Measurements from ENCODE around the gene FARP2. TPM values are rescaled to one million over a fixed set of nuclear protein-coding genes. Genes with fewer than 3 reads are reported as not detected.
A peak's percentile ranks its signal among the peaks of the same experiment; 100 is the strongest.

Gene FARP2, protein sequence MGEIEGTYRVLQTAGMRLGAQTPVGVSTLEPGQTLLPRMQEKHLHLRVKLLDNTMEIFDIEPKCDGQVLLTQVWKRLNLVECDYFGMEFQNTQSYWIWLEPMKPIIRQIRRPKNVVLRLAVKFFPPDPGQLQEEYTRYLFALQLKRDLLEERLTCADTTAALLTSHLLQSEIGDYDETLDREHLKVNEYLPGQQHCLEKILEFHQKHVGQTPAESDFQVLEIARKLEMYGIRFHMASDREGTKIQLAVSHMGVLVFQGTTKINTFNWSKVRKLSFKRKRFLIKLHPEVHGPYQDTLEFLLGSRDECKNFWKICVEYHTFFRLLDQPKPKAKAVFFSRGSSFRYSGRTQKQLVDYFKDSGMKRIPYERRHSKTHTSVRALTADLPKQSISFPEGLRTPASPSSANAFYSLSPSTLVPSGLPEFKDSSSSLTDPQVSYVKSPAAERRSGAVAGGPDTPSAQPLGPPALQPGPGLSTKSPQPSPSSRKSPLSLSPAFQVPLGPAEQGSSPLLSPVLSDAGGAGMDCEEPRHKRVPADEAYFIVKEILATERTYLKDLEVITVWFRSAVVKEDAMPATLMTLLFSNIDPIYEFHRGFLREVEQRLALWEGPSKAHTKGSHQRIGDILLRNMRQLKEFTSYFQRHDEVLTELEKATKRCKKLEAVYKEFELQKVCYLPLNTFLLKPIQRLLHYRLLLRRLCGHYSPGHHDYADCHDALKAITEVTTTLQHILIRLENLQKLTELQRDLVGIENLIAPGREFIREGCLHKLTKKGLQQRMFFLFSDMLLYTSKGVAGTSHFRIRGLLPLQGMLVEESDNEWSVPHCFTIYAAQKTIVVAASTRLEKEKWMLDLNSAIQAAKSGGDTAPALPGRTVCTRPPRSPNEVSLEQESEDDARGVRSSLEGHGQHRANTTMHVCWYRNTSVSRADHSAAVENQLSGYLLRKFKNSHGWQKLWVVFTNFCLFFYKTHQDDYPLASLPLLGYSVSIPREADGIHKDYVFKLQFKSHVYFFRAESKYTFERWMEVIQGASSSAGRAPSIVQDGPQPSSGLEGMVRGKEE
- 10 to 100 TPM; 24.4 to 35.6 (median 29.5) TPM for polyA plus RNA-seq (ENCODE audit: low read depth in 6 of 6)

DNA sequence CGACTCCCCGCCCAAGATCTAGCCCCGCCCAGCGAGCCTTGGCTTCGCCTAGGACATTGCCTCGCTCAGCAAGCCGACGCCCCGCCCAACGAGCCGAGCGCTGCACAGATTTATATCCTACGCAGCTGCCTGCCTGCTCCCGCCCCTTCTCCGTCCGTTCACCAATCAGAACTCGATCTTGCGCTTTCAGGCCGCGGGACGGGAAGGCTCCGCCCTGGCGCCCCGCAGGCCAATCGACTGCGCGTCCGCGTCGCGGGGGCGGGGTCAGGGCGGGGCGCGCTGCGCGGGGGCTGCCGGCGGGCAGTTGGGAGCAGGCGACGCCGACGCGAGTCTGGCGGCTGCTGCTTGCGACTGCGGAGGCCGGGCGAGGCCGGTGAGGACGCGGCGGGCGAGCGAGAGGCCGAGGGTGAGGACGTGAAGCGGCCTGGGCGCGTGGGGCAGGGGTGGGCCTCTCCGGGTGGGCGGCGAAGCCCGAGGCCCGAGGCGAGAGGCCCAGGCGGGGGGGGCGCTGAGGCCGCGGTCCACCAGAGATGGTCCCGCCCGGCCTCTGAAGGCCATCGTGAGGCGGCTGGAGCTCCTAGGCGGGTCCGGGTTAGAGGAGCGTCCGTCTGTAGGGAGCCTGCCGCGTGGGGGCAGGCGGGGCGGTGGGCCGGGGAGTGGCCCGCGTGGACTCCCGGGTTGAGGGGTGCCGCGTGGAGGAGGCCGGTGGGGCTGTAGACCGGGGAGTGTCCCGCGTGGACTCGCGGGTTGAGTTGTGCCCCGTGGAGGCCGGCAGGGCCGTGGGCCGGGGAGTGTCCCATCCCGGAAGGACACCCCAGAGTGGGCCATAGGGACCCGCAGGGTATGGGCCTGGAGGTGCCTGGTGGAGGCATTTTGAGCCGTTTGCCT, at the start of gene FARP2:
FARP2 (plus strand) TSS at position 303 of the 888 bp plus-strand sequence. CDS start 16,823 bp downstream, outside the sequence.
- Mint-ChIP-seq H3K4me1 (peaks cover 31 to 45% (median 43%) of the 10 kb centered on the region in 3 donors), H3K36me3 (no peaks in the 10 kb centered on the region), H3K4me3 (peak within 1 kb of the TSS; percentile 75 to 95 (median 92)), H3K9me3 (no peaks in the 10 kb centered on the region), H3K27ac (peak within 1 kb of the TSS; percentile 78 to 99 (median 94)), H3K27me3 (no peaks in the 10 kb centered on the region)
- DNase-seq (peak; percentile 97), ATAC-seq (ENCODE audit: low read depth in 2 of 2) (peak; percentile 84 to 89)

DNA sequence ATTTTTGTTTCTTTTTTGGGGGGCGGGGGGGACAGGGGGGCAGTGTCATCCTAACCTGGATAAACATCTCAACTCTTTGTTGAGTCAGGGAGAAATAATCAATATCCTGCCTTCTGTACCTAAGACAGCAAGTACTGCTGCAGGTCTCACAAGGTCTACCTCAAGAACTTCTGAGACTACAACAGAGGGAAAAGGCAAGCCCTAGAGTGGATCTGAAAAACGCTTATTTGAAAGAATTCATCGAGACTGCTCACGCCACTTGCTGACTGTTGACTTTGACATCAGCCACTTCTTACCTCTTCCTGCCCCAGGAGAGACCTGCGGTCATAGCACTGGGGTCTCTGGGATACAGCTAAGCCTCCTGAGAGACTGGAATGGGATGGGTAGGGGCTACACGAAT, 49.0 kb upstream of the FARP2 start:
- Mint-ChIP-seq H3K4me3 (no peak overlapping the region), H3K27ac (peak overlapping the region in 2 of 6 donors; percentile 60 to 68), H3K4me1 (peaks cover 51 to 89% (median 77%) of the 10 kb centered on the region in 3 donors), H3K36me3 (no peaks in the 10 kb centered on the region), H3K27me3 (no peaks in the 10 kb centered on the region), H3K9me3 (no peaks in the 10 kb centered on the region)
- ATAC-seq (ENCODE audit: low read depth in 2 of 2) (no peak), DNase-seq (no peak)

DNA sequence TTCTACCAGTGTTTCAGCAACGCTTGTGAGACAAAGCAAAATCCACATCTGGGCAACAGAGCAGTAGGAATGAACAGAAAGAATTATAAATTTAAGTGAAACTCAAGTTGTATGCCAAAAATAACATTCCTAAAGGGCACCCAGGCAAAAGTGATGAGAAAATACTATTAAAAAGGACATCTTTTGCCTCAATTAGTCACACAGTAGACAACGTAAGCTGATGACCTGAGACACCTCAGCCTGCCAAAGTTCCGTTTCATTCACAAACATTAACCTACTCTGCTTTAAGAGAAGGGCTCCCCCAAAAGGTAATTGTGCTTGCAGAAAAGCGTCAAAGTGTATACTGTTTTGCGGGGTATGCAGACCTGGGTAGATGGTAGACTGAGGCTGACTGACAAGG, 47.8 kb upstream of the FARP2 start:
- H3K4me1 Mint-ChIP-seq, result peaks cover 47 to 86% (median 74%) of the 10 kb centered on the region in 3 donors

DNA sequence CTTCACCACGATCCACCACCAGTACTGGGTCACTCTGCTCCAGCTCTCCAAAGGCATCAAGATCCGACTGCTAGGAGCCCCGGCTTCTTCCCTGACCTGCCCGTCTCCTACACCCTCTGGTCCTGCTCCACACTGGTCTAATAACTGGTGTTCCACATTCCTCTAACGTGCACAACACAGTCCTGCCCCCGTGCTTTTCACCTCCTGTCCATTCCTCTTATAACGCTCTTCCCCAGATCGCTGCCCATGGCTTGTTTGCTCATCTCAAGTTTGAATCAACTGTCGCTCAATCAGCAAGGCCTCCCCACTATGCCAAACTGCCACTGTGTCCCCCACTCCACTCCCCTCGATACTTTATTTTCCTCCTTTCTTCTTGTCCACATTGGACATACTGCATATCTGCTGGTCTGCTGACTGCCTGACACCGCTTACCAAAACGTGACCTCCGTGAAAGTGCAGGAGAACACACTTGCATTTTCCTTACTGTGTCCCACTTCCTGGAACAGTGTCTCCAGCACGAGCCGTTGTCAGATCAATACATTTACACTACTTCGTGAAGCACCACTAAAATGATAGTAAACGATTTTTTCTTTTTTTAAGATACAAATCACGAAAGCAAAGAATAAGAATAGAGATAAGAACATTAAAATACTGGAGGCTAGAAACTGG, 47.1 kb upstream of the FARP2 start:
- H3K9me3 Mint-ChIP-seq, result no peaks in the 10 kb centered on the region
- H3K36me3 Mint-ChIP-seq, result no peaks in the 10 kb centered on the region
- no peak for ATAC-seq (ENCODE audit: low read depth in 2 of 2)
- H3K27me3 Mint-ChIP-seq, result no peaks in the 10 kb centered on the region
- H3K27ac Mint-ChIP-seq, result peak overlapping the region in 5 of 6 donors; percentile 14 to 97 (median 73)
- no peak for DNase-seq
- H3K4me1 Mint-ChIP-seq, result peaks cover 49 to 86% (median 75%) of the 10 kb centered on the region in 3 donors
- H3K4me3 Mint-ChIP-seq, result peak overlapping the region in 1 of 8 donors; percentile 87

More for the DNA sequence above, 47.8 kb upstream of the FARP2 start:
- H3K4me3 Mint-ChIP-seq, result no peak overlapping the region
- no peaks in the 10 kb centered on the region for H3K9me3 Mint-ChIP-seq
- ATAC-seq (ENCODE audit: low read depth in 2 of 2) (no peak), DNase-seq (no peak)
- H3K36me3 Mint-ChIP-seq, result no peaks in the 10 kb centered on the region
- no peaks in the 10 kb centered on the region for H3K27me3 Mint-ChIP-seq
- peak overlapping the region in 2 of 6 donors; percentile 42 to 56 for H3K27ac Mint-ChIP-seq

DNA sequence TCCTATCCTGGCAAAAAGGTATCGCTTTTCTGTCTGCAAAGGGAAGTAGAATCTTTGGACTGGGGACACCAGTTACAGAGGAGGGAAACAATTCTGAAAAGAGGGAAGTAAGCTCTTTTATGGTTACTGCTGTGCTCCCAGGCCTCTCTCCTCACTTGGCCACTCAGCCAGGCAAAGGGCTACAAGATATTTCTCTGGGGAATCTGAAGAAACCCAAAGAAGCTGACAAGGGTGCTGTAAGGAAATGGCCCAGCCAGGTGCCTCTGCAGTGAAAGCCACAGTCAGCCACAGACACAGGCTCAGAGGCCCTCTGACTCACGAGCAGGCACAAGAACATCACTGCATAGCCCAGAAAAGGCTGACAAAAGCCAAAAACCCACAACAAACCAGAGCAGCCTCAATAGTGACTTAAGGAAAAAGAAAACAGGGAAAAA, 46.4 kb upstream of the FARP2 start:
- H3K36me3 Mint-ChIP-seq, result no peaks in the 10 kb centered on the region
- peak; percentile 65 for DNase-seq
- no peaks in the 10 kb centered on the region for H3K27me3 Mint-ChIP-seq

DNA sequence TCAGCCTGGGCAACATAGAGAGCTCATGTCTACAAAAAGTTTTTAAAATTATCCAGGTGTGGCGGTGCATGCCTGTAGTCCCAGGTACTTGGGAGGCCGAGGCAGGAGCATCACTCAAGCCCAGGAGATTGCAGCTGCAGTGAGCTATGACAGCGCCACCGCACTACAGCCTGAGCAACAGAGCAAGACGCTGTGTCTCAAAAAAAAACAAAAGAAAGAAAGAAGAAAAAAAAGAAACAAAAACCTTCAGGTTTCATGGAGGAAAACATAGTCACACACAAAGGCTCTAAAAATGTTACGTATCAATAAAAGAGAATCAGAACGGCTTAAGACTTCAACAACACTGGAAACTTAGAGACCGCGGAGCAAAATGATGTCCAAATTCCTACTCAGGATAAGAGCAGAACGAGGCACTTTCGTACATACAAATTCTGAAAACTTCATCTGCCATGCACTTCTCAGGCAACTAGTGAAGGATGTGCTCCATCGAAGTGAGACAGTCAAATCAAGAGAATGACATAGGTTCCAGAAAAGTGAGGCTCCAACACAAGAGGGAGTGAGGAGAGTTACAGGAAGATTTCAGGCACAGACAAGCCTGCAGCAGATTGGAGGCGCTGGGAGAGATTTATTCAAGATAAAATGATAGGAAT, 45.0 kb upstream of the FARP2 start:
- H3K4me1 Mint-ChIP-seq, result peaks cover 53 to 70% (median 64%) of the 10 kb centered on the region in 3 donors
- H3K9me3 Mint-ChIP-seq, result peaks cover 0 to 2% (median 0%) of the 10 kb centered on the region in 7 donors
- peak overlapping the region in 5 of 6 donors; percentile 12 to 96 (median 88) for H3K27ac Mint-ChIP-seq
- H3K27me3 Mint-ChIP-seq, result no peaks in the 10 kb centered on the region
- DNase-seq (no peak), ATAC-seq (ENCODE audit: low read depth in 2 of 2) (no peak)
- no peaks in the 10 kb centered on the region for H3K36me3 Mint-ChIP-seq
- peak overlapping the region; percentile 16 to 86 (median 66) for H3K4me3 Mint-ChIP-seq

More for the DNA sequence above, 46.4 kb upstream of the FARP2 start:
- peak overlapping the region; percentile 69 to 90 (median 74) for H3K4me3 Mint-ChIP-seq
- H3K27ac Mint-ChIP-seq, result peak overlapping the region; percentile 68 to 97 (median 93)
- no peaks in the 10 kb centered on the region for H3K9me3 Mint-ChIP-seq
- peaks cover 53 to 82% (median 74%) of the 10 kb centered on the region in 3 donors for H3K4me1 Mint-ChIP-seq
- peak; percentile 77 for ATAC-seq (ENCODE audit: low read depth in 2 of 2)

DNA sequence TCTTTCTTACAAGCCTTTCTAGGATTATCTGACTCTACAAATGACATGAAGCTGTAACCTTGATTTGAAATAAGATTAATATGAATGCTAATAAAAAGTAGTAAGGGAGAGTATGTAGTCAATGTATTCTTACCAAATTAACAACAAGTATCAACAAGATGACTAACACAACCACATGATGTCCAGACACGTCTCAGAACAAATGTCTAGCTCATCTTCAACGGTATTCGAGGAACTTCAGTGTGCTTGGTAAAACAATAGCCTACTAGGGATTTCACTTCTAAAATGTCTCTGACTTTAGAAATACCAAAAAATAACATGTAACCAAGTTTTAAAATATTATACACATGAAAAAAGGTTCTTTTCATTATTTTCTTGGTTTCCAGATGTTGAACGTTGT, 44.0 kb upstream of the FARP2 start:
- peak overlapping the region in 1 of 6 donors; percentile 56 for H3K27ac Mint-ChIP-seq

DNA sequence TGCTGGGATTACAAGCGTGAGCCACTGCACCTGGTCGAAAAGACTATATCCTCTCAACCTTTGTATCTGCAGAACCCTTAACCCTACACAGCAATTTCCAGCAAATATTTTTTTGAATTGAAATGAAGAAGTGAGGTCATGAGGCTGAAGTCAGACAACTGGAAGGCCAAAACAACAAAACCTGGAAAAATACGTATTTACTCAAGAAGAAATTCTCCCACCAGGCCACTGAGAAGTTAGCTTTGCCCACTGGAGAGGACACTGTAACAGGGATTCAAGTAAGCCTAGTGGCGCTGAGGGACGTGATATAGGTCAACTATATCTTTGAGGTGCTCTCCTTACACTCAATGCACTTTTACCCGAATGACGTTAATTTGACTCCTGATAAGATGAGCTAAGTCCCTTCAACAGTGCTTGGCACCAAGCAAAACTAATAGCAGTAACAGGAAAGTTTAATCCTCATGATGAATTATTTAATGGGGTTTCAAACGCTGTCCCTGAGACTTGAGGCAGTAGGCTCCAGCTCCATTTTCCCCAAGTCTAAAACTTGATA, 42.5 kb upstream of the FARP2 start:
- peaks cover 0 to 2% (median 0%) of the 10 kb centered on the region in 7 donors for H3K9me3 Mint-ChIP-seq
- peaks cover 70 to 76% (median 75%) of the 10 kb centered on the region in 3 donors for H3K4me1 Mint-ChIP-seq
- no peaks in the 10 kb centered on the region for H3K36me3 Mint-ChIP-seq
- H3K27me3 Mint-ChIP-seq, result no peaks in the 10 kb centered on the region
- peak overlapping the region in 2 of 6 donors; percentile 76 to 100 for H3K27ac Mint-ChIP-seq
- H3K4me3 Mint-ChIP-seq, result peak overlapping the region in 5 of 8 donors; percentile 85 to 100 (median 93)
- DNase-seq (no peak), ATAC-seq (ENCODE audit: low read depth in 2 of 2) (no peak)

More for the DNA sequence above, 44.0 kb upstream of the FARP2 start:
- Mint-ChIP-seq H3K4me3 (peak overlapping the region in 2 of 8 donors; percentile 7 to 80), H3K36me3 (no peaks in the 10 kb centered on the region), H3K27me3 (no peaks in the 10 kb centered on the region), H3K9me3 (peaks cover 0 to 2% (median 0%) of the 10 kb centered on the region in 7 donors), H3K4me1 (peaks cover 62 to 70% (median 68%) of the 10 kb centered on the region in 3 donors)
- ATAC-seq (ENCODE audit: low read depth in 2 of 2) (no peak), DNase-seq (no peak)

DNA sequence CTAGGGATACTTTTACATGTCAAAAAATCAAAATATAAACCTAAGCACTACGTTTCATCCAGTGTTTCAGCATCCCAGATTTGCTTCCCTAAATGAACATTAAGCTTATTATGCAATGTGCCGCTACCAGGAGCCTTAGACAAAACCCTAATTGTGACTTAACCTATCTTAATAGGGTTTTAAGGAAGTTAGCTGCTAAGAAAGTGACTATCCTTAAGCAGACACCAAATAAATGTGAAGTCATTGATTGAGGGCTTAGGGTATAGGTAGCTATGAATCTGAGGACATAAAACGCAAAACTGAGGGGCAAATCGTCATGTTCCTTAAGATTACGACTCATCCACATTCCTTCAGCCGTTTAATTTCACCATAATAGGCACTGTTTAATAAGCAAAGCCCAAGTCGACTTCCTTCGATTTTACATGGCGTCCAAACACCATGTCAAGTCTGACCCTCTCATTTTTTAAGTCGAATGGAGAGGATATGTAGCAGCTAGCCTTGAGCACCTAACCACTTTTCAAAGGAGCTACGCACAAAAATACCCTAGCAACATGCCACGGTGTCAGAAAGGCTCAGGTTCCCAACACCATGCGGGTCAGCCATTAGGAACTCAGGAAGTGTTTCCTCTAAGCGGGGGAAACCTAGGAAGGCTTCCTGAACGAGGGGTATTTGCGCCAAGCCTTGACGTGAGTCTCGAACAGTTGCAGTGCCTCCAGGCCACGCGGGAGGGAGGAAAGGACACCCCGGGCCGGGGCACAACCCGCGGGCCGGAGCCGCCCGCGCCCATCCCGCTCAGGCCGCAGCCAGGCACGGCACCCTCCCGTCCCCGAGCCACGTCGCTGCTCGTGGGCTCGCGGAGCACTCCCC, 41.6 kb upstream of the FARP2 start:
- ATAC-seq (ENCODE audit: low read depth in 2 of 2), result no peak
- Mint-ChIP-seq H3K27me3 (no peaks in the 10 kb centered on the region), H3K4me1 (peaks cover 67 to 73% (median 73%) of the 10 kb centered on the region in 3 donors), H3K9me3 (peaks cover 0 to 2% (median 0%) of the 10 kb centered on the region in 7 donors), H3K27ac (peak overlapping the region; percentile 87 to 100 (median 96)), H3K4me3 (peak overlapping the region; percentile 91 to 100 (median 99)), H3K36me3 (no peaks in the 10 kb centered on the region)
- DNase-seq, result peak; percentile 16

DNA sequence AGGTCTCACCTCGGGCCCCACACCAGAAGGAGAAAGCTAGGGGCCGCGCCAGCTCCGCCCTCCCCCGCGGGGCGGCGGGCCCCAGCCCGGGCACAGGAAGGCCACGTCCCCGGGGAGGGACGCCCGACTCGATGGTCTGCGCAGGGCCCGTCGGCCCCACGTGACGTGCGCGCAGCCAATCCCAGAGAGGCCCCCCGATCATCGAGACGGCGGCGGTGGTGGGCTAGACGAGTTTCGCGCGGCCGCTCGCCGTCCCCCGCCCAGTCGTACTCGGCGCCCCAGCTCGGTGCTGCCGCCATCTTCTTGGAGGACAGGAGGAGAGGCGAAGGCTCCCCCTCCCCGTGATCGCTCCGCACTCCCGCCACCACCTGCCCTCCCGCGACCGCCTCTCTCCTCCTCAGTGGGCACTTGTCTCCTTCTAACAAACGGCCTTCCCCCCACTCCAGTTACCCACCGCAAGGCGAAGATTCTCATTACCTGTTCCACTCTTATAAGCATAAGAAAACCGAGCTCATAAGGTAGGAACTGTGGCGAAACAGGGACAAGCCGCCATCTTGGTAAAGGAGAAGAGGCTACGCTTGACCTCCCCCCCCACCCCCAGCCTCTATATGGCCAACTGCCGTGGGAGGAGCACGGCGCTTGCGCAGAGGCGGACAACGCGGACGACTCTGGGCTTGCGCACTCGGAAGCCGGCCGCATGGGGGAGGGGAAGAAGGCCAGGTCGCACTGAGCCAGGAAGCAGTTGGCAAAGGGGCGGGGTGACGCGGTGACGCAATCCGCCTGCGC, 40.8 kb upstream of the FARP2 start, which contains the start of gene HDLBP:
HDLBP (minus strand) TSS at position 580 of the 786 bp plus-strand sequence. CDS start 48,803 bp downstream, outside the sequence.
- peak; percentile 100 for DNase-seq
- H3K36me3 Mint-ChIP-seq, result no peaks in the 10 kb centered on the region
- H3K4me1 Mint-ChIP-seq, result peaks cover 66 to 74% (median 73%) of the 10 kb centered on the region in 3 donors
- H3K9me3 Mint-ChIP-seq, result peaks cover 0 to 2% (median 0%) of the 10 kb centered on the region in 7 donors
- H3K27ac Mint-ChIP-seq, result peak within 1 kb of the TSS; percentile 98 to 100 (median 100)
- peak; percentile 66 to 69 for ATAC-seq (ENCODE audit: low read depth in 2 of 2)
- no peaks in the 10 kb centered on the region for H3K27me3 Mint-ChIP-seq
- peak within 1 kb of the TSS; percentile 91 to 100 (median 99) for H3K4me3 Mint-ChIP-seq
